Neutrophil (primary cell): ENCODE data around the gene SULT1E1.

Source experiments
- H3K27ac ChIP-seq: fragments of 200-600 bp; sonication (generic); 2 replicates; pipeline ENCODE4 v1.5.1; 2016; ENCODE audit warnings: mild to moderate bottlenecking, moderate library complexity
- H3K27me3 ChIP-seq: fragments of 200-600 bp; sonication (generic); 2 replicates; pipeline ENCODE4 v1.6.0; 2016; ENCODE audit warnings: mild to moderate bottlenecking
- H3K36me3 ChIP-seq: fragments of 200-600 bp; sonication (generic); 2 replicates; pipeline ENCODE4 v1.5.1; 2017
- H3K4me1 ChIP-seq, 2 experiments: fragments of 200-600 bp in 1 of 2; sonication (generic) in 1 of 2; 1 replicate in 1 of 2; 2 replicates in 1 of 2; pipeline versions ENCODE4 v1.5.1 to v1.6.1; 2013 to 2016; ENCODE audit warnings: low read depth in 1 of 2, low read length in 1 of 2, mild to moderate bottlenecking in 1 of 2, moderate library complexity in 1 of 2; ENCODE audit not compliant: control insufficient read depth in 1 of 2, insufficient read depth in 1 of 2
- H3K4me3 ChIP-seq, 2 experiments: fragments of 200-600 bp in 1 of 2; sonication (generic) in 1 of 2; 1 replicate in 1 of 2; 2 replicates in 1 of 2; pipeline ENCODE4 v1.5.1; 2013 to 2016; ENCODE audit warnings: low read depth in 1 of 2, low read length in 1 of 2, mild to moderate bottlenecking in 1 of 2, moderate library complexity in 1 of 2
- H3K9me3 ChIP-seq: fragments of 200-600 bp; sonication (generic); 2 replicates; pipeline ENCODE4 v1.5.1; 2016
- TF ChIP-seq, protein P1 (sequence below): fragments of 200-600 bp; sonication (generic); IDR thresholded peaks from 2 replicates; pipeline ENCODE4 v1.5.1; 2016; ENCODE audit warnings: antibody characterized with exemption

SULT1E1 gene

DNA sequence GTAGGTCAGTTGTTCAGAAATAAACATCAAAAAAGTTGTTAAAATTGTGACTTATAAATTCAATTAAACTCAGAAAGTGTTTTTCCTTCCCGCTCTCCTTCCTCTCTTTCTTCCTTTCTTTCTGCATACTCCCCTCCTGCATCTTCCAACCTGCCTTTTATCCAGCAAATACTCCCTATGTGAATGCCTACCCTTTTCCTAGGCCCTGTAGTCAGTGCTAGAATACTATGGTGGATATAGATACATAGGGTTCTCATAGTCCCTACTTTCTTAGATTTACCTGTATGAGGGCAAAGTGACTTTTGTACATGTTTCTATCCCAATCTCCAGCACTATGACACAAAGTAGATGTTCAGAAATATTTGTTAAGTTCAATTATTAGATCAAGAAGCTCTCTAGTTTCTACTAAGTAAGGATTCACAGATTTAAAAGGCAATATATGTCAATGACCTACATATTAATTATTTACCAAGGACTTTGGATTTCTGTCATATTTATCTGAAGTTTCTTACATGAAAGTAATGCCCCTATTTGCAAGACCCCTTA, 732 bp downstream of the SULT1E1 start:
- H3K4me3 ChIP-seq = no peak overlapping the region
- H3K9me3 ChIP-seq = no peaks in the 10 kb centered on the region
- TF ChIP-seq, protein P1, sequence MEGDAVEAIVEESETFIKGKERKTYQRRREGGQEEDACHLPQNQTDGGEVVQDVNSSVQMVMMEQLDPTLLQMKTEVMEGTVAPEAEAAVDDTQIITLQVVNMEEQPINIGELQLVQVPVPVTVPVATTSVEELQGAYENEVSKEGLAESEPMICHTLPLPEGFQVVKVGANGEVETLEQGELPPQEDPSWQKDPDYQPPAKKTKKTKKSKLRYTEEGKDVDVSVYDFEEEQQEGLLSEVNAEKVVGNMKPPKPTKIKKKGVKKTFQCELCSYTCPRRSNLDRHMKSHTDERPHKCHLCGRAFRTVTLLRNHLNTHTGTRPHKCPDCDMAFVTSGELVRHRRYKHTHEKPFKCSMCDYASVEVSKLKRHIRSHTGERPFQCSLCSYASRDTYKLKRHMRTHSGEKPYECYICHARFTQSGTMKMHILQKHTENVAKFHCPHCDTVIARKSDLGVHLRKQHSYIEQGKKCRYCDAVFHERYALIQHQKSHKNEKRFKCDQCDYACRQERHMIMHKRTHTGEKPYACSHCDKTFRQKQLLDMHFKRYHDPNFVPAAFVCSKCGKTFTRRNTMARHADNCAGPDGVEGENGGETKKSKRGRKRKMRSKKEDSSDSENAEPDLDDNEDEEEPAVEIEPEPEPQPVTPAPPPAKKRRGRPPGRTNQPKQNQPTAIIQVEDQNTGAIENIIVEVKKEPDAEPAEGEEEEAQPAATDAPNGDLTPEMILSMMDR = no peak
- H3K27ac ChIP-seq = no peak overlapping the region
- no peaks in the 10 kb centered on the region for H3K27me3 ChIP-seq
- no peaks in the 10 kb centered on the region for H3K4me1 ChIP-seq
- no peaks in the 10 kb centered on the region for H3K36me3 ChIP-seq

DNA sequence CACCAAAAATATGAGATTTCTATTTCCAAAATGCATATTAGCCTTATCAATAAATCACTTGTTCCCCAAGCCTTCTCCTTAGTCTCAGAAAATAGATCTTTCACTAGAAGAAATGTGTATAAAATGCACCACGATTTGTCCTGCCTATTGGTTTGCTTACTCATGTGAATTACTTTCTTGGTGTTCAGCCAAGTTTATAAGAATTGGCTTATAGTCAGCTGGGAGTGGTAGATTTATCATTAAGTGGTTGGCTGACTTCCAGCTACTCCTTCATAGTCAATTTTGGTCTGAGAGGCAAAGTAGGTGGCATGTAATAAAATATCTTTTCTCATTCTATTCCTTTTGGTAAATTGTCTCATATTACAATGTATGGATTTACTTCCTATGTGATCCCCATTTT, 1.3 kb downstream of the SULT1E1 start:
- H3K27ac ChIP-seq = no peak overlapping the region
- no peaks in the 10 kb centered on the region for H3K27me3 ChIP-seq
- H3K9me3 ChIP-seq = no peaks in the 10 kb centered on the region
- no peak overlapping the region for H3K4me3 ChIP-seq
- no peaks in the 10 kb centered on the region for H3K4me1 ChIP-seq
- TF ChIP-seq, protein P1 = no peak
- no peaks in the 10 kb centered on the region for H3K36me3 ChIP-seq

DNA sequence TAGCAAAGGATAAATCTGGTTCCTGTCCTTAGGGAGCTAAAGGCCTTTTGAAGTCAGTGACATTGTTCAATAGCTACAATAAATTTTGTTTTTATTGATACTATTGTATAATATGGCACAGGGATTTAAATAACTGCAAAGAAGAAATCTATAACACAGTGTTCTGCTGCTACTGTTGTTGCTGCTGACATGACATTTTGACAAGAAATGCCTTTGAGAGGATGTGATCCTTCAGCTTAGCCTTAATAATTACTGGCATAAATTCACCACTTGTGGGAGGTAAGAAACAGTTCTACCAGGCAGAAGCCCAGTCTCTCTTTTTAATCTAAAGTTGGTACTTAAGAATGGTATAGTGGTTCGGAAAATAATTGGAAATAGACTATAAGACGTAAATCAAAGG, 4.1 kb downstream of the SULT1E1 start:
- no peaks in the 10 kb centered on the region for H3K9me3 ChIP-seq
- no peak overlapping the region for H3K4me3 ChIP-seq
- H3K27ac ChIP-seq = no peak overlapping the region
- H3K36me3 ChIP-seq = no peaks in the 10 kb centered on the region
- no peaks in the 10 kb centered on the region for H3K4me1 ChIP-seq
- TF ChIP-seq, protein P1 = no peak
- no peaks in the 10 kb centered on the region for H3K27me3 ChIP-seq

DNA sequence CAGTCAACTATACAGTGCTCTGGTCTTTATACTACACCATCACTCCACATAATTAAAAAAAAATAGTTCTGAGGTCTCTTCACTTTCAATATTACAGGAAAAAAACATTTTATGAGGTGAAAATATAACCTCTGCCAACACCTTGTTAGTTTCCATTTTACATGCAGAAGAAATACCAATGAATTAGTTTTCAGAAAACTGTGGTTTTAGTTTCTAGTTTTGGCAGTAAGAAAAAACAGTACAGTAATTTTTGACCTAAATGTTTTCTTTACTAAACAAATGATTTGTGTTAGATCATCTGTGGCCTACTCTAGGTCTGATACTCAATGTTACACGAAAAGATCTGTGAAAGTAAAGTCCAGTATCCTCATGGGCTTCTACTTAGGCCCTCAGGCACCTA, 10.0 kb downstream of the SULT1E1 start:
- Histone ChIP-seq H3K9me3 (no peaks in the 10 kb centered on the region), H3K4me1 (peaks cover 0 to 8% of the 10 kb centered on the region in 2 experiments), H3K27me3 (no peaks in the 10 kb centered on the region), H3K36me3 (no peaks in the 10 kb centered on the region), H3K27ac (no peak overlapping the region), H3K4me3 (no peak overlapping the region)
- TF ChIP-seq, protein P1 = no peak

DNA sequence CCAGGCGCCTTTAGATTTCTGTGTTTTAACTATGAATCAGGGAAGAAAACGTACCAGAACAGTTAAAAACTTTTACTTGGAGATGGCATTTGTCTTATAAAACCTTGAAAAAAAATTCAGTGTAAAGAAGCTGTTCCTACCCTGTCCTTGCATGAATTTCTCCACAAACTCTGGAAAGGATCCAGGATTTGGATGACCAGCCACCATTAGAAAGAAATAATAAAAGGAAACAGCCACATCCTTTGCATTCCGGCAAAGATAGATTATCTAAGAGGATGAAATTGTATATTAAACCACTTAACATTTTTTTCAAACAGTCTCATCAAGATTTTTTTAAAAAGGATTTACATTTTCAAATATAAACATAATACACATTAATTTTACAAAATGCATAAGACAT, 10.6 kb downstream of the SULT1E1 start:
- Histone ChIP-seq H3K36me3 (no peaks in the 10 kb centered on the region), H3K4me3 (no peak overlapping the region), H3K27ac (no peak overlapping the region), H3K9me3 (no peaks in the 10 kb centered on the region), H3K27me3 (no peaks in the 10 kb centered on the region), H3K4me1 (peaks cover 0 to 8% of the 10 kb centered on the region in 2 experiments)
- TF ChIP-seq, protein P1 = no peak

DNA sequence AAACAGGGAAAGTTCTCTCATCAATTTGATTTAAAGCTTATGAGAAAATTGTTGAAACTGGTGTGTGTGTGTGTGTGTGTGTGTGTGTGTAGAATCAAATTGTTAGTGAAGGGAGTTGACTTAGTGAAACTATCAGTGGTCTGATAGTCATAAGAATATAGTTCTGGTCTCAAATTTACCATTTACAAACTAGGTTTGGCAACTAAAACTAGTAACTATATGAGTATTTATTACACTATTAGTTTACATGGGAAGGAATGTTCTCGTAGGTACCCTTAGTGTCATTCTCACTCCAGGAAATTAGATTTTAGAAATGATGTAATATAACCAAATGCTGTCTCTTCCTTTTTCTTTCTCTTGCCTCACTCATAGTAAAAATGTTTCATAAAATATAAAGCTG, 11.9 kb downstream of the SULT1E1 start:
- TF ChIP-seq, protein P1 = no peak
- Histone ChIP-seq H3K4me3 (no peak overlapping the region), H3K36me3 (no peaks in the 10 kb centered on the region), H3K27me3 (no peaks in the 10 kb centered on the region), H3K27ac (no peak overlapping the region), H3K4me1 (peaks cover 0 to 8% of the 10 kb centered on the region in 2 experiments), H3K9me3 (no peaks in the 10 kb centered on the region)
